OCI-LY1 (cell line): ENCODE results near the gene CA12.

Source experiments
- EZH2 ChIP-seq: fragments of 200-600 bp; sonication (generic), shearing (Covaris generic); IDR thresholded peaks from 2 replicates; pipeline ENCODE4 v1.8.0; 2017; ENCODE audit warnings: borderline replicate concordance, mixed run types, mild to moderate bottlenecking, antibody characterized with exemption, low read length, moderate library complexity, mixed read lengths
- TF ChIP-seq, protein P1 (sequence below): fragments of 200-600 bp; sonication (generic), shearing (Covaris generic); IDR thresholded peaks from 2 replicates; pipeline ENCODE4 v1.5.1; 2017; ENCODE audit warnings: mild to moderate bottlenecking, antibody characterized with exemption, low read length, moderate library complexity, mixed read lengths

DNA sequence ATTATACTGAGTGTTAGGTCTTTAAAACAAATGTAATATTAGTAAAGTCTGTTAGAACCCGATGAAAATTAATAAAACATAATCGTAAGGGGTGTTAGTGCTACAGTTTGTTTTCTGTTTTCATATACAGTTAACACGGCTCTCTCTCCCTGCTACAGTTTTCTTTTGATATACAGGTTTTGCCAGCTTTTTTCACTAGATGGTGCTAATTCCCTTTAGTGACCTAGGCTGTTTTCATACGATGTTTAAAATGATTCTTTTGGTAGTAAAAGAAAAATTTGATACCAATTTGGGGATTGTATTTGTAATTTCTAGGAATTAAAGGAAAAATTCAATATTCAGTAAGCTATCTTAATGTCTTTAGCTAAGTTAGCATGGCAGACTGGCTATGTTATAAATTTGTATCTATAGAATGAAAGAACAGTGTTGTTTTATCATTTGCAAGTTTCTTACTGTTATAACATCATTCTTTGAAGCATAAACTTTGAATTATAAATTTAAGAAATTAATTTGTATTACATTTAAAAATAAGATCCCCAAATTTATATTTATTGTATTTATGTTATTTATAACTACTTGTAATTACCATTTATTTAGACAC, 92.8 kb downstream of the CA12 start:
- TF ChIP-seq, protein P1, sequence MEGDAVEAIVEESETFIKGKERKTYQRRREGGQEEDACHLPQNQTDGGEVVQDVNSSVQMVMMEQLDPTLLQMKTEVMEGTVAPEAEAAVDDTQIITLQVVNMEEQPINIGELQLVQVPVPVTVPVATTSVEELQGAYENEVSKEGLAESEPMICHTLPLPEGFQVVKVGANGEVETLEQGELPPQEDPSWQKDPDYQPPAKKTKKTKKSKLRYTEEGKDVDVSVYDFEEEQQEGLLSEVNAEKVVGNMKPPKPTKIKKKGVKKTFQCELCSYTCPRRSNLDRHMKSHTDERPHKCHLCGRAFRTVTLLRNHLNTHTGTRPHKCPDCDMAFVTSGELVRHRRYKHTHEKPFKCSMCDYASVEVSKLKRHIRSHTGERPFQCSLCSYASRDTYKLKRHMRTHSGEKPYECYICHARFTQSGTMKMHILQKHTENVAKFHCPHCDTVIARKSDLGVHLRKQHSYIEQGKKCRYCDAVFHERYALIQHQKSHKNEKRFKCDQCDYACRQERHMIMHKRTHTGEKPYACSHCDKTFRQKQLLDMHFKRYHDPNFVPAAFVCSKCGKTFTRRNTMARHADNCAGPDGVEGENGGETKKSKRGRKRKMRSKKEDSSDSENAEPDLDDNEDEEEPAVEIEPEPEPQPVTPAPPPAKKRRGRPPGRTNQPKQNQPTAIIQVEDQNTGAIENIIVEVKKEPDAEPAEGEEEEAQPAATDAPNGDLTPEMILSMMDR: peak; percentile 82
- TF ChIP-seq EZH2: no peak
